Gastrocnemius medialis (tissue), 4 donors: ENCODE data around the gene XPO6.

Source experiments
- POLR2A ChIP-seq, 2 donors: fragments of 450-650 bp; IDR thresholded peaks; one replicate each; pipeline ENCODE4 v1.6.1; 2017; ENCODE audit warnings: antibody characterized with exemption in 2 of 2, mild to moderate bottlenecking in 2 of 2, moderate library complexity in 2 of 2
- TF ChIP-seq, protein P1 (sequence below), 5 experiments: fragments of 450-650 bp in 3 of 5; fragments of 200-600 bp in 2 of 5; sonication (generic) in 2 of 5; IDR thresholded peaks in 4 of 5; conservative IDR thresholded peaks in 1 of 5; 1 replicate in 4 of 5; 2 replicates in 1 of 5; pipeline ENCODE4 v1.5.1; 2016 to 2019; ENCODE audit warnings: antibody characterized with exemption in 5 of 5, mild to moderate bottlenecking in 3 of 5, moderate library complexity in 3 of 5

DNA sequence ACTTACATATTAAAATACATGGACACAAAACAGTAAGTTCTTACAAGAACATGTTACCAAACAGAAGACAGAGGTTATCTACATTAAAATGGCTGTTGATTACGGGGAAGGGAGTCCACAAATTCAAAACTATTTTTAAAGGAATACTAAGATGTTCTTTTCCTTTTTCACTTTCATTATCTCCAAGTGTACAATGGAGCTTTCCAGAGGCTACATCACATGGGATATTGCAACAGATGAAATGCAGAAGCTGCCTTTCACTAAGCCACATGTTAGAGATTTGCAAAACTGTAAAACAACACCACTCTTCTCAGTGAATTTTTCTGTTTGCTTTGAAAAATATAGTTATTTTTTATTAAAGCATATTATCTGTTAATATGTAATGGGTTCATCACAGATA, 53.6 kb downstream of the XPO6 start:
- TF ChIP-seq, protein P1, sequence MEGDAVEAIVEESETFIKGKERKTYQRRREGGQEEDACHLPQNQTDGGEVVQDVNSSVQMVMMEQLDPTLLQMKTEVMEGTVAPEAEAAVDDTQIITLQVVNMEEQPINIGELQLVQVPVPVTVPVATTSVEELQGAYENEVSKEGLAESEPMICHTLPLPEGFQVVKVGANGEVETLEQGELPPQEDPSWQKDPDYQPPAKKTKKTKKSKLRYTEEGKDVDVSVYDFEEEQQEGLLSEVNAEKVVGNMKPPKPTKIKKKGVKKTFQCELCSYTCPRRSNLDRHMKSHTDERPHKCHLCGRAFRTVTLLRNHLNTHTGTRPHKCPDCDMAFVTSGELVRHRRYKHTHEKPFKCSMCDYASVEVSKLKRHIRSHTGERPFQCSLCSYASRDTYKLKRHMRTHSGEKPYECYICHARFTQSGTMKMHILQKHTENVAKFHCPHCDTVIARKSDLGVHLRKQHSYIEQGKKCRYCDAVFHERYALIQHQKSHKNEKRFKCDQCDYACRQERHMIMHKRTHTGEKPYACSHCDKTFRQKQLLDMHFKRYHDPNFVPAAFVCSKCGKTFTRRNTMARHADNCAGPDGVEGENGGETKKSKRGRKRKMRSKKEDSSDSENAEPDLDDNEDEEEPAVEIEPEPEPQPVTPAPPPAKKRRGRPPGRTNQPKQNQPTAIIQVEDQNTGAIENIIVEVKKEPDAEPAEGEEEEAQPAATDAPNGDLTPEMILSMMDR (IDR thresholded peaks at IDR 0.05 in 4 of 5, conservative IDR thresholded peaks at IDR 0.05 in 1 of 5): no peak
- TF ChIP-seq POLR2A (IDR thresholded peaks at IDR 0.05): no peak
